Measurements from ENCODE around the gene SH3RF3.

GRCh38 chr2:109423556-109424359 lies 294.8 kb downstream of the SH3RF3 start:
- TF ChIP-seq, protein P1, sequence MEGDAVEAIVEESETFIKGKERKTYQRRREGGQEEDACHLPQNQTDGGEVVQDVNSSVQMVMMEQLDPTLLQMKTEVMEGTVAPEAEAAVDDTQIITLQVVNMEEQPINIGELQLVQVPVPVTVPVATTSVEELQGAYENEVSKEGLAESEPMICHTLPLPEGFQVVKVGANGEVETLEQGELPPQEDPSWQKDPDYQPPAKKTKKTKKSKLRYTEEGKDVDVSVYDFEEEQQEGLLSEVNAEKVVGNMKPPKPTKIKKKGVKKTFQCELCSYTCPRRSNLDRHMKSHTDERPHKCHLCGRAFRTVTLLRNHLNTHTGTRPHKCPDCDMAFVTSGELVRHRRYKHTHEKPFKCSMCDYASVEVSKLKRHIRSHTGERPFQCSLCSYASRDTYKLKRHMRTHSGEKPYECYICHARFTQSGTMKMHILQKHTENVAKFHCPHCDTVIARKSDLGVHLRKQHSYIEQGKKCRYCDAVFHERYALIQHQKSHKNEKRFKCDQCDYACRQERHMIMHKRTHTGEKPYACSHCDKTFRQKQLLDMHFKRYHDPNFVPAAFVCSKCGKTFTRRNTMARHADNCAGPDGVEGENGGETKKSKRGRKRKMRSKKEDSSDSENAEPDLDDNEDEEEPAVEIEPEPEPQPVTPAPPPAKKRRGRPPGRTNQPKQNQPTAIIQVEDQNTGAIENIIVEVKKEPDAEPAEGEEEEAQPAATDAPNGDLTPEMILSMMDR (IDR thresholded peaks at IDR 0.05), result no peak
- TF ChIP-seq POLR2A (IDR thresholded peaks at IDR 0.05), result no peak
